ENCODE data around the gene PRELID2.
"Not testable (repeated sequence)": the region's sequence is repeated elsewhere in the genome, so short reads cannot be mapped to it uniquely, and the experiment has no call there.

The PRELID2 gene

GRCh38 chr5:145737578-145737977, 97.6 kb downstream of the PRELID2 start:
- DNase-seq, result no peak

DNA sequence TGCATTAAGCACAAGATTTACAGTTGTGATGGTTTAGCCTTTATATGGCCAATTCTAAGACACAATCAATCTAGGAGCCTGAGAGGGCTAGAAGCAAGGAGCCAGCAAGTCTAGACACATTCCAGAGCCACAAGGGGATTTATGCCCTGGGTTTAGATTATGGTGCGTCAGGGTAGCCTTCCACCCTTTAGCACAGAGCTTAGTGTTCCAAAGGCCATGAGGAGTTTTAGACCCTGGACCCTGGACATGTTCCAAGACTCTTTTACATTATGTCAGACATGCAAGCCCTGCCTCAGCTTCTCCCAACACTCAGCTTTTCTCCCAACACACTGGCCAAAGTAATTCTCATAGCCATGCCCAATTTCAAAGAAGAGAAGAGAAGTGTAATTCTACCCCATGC, 105.2 kb downstream of the PRELID2 start:
- not testable (repeated sequence) for DNase-seq

DNA sequence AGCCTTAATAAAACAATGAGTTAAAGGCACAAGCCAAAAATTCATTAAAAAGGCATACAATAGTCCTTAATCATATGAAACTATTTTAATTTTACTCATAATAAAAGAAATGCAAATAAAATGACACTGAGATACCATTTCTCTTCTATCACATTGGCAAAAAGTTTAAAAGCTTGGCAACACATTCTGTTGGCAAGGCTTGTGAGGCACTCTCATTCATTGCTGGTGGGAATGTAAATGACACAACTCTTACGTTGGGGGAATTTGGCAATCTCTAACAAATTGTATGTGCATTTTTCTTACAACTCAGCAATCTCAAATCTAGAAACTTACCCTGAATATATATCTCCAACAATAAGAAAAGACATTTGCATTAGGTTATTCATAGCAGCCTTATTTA, 111.6 kb downstream of the PRELID2 start:
- no peak for DNase-seq

GRCh38 chr5:145718956-145719355, 116.2 kb downstream of the PRELID2 start:
- no peak for DNase-seq

DNA sequence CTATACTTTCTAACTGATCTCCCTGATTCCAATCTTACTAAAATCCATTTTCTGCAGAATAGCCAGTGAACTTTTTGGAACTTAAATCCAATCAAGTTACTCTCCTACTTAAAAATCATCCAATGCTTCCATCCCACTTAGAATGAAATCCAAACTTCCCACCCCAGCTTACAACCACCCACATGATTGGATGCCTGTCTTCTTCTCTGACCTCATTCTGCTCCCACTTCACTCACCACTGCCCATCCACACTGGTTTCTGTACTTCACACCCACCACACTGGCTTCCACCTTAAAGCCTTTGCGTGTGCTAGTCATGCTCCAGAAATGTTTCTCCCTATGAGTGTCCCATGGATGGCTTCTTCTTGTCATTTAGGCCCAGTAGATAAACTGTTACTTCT, 119.7 kb downstream of the PRELID2 start:
- no peak for DNase-seq

GRCh38 chr5:145712245-145712644, 122.9 kb downstream of the PRELID2 start:
- DNase-seq, result no peak

DNA sequence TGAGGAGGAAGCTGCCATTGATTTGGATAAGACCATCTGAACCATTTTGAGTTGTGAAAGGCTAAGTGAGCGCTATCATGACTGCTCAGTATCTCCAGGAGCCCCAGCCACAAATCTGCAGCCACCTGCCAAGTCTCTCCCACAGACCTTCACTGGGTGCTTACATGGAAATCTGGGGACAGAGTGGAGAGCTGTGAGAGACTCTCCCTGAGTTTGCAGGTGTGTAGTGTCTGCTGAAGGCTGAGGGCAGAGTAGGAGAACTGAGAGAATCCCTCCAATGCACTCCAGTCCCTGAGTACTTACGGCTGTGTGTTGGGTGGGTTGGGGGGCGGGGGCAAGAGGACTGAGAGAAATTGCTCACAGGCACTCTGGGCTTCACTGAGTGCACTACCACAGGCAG, 123.7 kb downstream of the PRELID2 start:
- DNase-seq, result no peak

Data from MV-4-11 (cell line).